ENCODE data around the gene PPFIBP2. TPM values are rescaled to one million over a fixed set of nuclear protein-coding genes. Genes with fewer than 3 reads are reported as not detected.

The PPFIBP2 gene
- total RNA-seq, 2 donors from 2014 or later = 9.6 to 11.0 TPM

DNA sequence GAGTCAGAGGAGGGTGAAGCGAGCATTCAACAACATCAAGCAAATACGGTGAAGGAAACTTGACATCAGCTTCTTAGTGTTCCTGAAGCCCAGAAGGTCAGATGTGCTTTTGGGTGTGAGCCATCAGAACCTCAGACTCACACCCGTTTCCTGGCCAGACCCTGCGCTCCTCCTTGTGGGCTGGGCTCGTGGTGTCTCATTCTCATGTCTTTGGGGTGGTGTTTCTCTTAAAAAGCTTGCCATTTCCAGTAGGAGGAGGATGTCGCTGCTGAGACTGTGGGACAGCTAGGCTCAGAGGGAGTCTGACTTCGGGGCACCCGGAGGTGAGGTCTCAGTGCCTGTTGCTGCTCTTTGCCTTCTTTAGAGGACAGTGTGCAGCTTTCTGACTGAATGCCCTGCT, 24.2 kb downstream of the PPFIBP2 start:
- Mint-ChIP-seq H3K4me3 (peak overlapping the region; percentile 79), H3K27ac (peak overlapping the region; percentile 44 to 72), H3K4me1 (ENCODE audit: low read depth in 2 of 2) (peaks cover 38 to 47% of the 10 kb centered on the region in 2 donors), H3K36me3 (no peaks in the 10 kb centered on the region), H3K9me3 (no peaks in the 10 kb centered on the region), H3K27me3 (peaks cover 0 to 9% of the 10 kb centered on the region in 2 donors)
- peak; percentile 77 to 90 for ATAC-seq
- no peak for DNase-seq (ENCODE audit: low spot score)

DNA sequence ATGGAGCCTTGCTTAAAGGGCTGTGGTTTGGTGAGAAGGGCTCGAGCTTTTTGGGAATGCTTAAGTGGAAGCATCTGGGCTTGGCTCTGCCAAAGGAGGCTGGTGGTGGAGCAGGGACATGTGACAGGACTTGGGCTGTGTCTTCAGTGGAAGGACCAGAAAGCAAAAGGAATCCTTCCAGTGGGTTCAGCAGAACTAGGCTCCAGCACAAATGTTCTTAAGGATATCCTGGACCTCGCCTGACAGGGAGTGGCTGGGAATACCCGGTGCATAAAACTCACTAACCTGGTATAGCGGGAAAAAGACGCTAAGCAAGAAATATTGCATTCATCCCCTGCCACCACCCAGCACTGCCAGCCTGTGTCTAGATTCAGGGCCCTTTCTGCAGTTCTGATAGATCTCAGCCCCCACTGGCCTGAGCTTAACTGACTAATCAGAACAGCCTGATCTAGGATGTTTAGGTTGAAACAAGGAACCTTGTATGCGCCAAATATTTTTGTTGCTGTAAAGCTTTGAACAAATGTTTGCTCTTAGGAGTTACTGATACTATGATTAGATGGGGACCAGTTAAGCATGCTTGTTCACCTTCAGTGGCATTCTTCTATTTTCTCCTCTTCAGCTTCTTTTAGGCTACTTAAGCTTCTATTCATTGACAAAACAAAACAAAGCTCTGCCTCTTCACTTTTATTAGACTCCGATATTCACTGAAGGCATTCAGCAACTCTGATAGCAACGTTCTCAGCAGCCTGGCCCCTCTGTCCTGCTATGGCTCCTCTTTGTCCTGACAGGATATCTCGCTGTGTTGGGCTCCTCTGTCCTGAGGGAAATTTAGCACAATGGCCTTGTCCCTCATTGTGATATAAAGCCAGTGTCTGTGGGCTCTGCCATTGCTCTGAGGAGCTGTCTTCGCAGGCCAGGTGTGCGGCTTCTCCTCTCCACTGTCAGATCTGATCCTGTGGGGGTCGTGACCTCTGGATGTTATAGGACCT, 25.0 kb downstream of the PPFIBP2 start:
- H3K4me1 Mint-ChIP-seq (ENCODE audit: low read depth in 2 of 2) = peaks cover 34 to 43% of the 10 kb centered on the region in 2 donors
- no peak for ATAC-seq
- no peak for DNase-seq (ENCODE audit: low spot score)
- H3K36me3 Mint-ChIP-seq = no peaks in the 10 kb centered on the region
- peak overlapping the region; percentile 44 to 72 for H3K27ac Mint-ChIP-seq
- H3K27me3 Mint-ChIP-seq = peaks cover 0 to 9% of the 10 kb centered on the region in 2 donors
- H3K4me3 Mint-ChIP-seq = peak overlapping the region; percentile 79
- no peaks in the 10 kb centered on the region for H3K9me3 Mint-ChIP-seq

DNA sequence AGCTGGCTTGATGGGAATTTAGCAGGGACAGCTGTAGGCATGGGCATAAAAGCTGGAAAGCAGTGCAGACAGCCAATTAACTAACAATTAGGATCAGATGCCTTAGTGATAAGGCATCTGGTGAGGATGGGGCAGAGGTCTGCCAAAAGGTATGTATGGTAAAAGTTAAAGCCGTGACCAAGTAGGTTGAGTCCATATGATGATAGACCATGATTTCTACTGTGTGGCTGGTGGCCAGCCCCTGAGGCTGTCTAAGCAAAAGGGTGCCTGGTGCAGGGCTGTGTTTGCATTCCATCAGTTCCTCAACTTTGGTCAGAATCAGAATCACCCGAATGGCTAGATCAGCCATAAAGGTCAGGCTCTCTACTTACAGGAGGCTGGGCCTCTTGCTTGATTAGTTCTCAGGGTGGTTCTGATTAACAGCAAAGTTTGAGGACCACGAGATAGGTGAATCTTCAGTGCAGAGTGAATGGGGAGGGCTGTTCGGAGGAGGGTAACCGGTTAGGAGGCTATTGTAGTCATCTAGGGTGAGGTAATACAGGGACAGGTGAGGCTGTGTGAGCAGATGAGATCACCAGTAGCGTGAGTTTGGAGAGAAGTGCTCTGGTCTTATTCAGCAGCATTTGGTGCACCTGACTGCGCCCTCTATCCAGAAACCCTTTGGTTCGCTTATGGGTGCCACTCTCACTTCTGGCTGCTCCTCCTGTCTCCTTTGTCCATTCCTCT, 27.2 kb downstream of the PPFIBP2 start:
- DNase-seq (ENCODE audit: low spot score) (no peak), ATAC-seq (no peak)
- Mint-ChIP-seq H3K4me1 (ENCODE audit: low read depth in 2 of 2) (peaks cover 33 to 39% of the 10 kb centered on the region in 2 donors), H3K36me3 (no peaks in the 10 kb centered on the region), H3K9me3 (no peaks in the 10 kb centered on the region), H3K27ac (peak overlapping the region in 1 of 2 donors; percentile 49), H3K27me3 (peaks cover 0 to 11% of the 10 kb centered on the region in 2 donors), H3K4me3 (no peak overlapping the region)

DNA sequence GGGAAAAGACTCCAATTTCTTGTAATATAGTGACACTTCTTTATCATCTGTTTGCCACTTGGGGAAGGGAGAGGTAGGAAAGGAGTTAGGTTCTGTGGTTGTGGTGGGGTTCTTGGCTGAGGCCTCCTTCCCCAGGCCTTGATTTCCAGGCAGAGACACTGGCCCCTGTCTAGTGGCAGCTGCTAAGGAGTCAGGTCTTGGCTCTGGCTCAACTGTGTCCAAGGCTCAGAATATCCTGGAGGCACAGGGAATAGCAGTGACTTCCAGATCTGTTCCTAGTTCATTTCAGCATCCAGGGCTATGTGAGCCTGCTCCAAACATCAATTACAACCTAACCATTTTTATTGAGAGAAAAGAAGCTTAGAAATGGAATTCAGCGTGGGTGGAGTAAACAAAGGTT, 29.5 kb downstream of the PPFIBP2 start:
- H3K4me3 Mint-ChIP-seq = no peak overlapping the region
- H3K4me1 Mint-ChIP-seq (ENCODE audit: low read depth in 2 of 2) = peaks cover 13 to 19% of the 10 kb centered on the region in 2 donors
- no peaks in the 10 kb centered on the region for H3K36me3 Mint-ChIP-seq
- DNase-seq (ENCODE audit: low spot score) (no peak), ATAC-seq (no peak)
- H3K27ac Mint-ChIP-seq = no peak overlapping the region
- peaks cover 0 to 2% of the 10 kb centered on the region in 2 donors for H3K27me3 Mint-ChIP-seq
- no peaks in the 10 kb centered on the region for H3K9me3 Mint-ChIP-seq

DNA sequence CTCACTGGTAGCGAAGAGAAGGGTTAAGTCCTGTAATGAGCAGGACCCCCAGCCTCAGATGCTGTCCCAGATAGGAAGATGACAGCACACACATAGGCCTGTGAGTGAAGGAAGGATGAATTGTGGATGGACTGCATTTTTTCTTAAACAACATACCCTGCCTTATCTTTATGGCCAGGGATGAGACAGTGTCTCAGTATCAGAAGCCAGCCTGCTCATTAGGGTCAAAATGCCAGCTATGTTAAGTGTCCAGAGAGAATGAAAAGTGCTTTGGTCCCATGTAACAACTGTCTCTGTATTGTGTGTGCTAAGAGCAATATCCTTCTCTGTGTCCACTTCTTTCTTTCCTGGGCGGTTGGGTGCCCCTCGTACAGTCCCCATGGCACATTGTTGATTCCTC, 30.2 kb downstream of the PPFIBP2 start:
- Mint-ChIP-seq H3K4me1 (ENCODE audit: low read depth in 2 of 2) (peaks cover 9 to 13% of the 10 kb centered on the region in 2 donors), H3K27me3 (peaks cover 0 to 2% of the 10 kb centered on the region in 2 donors), H3K9me3 (no peaks in the 10 kb centered on the region), H3K4me3 (no peak overlapping the region), H3K27ac (no peak overlapping the region), H3K36me3 (no peaks in the 10 kb centered on the region)
- no peak for ATAC-seq
- DNase-seq (ENCODE audit: low spot score) = no peak

DNA sequence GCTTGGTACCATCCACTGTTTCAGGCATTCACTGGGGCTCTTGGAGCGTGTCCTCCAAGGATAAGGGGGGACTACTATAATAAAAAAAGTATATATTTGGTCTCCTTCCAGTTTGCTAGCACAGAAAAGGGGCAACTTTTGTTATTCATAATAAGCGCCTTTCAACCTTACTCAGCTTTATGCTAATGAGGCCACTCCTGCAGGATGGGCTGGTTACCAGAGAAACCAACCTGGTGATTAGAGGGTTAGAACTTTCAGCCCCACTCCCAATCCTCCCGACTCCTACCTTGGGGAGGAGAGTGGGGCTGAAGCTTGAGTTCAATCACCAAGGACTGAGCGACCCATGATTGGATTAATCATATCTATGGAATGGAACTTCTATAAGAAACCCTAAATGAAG, 31.8 kb downstream of the PPFIBP2 start:
- no peak overlapping the region for H3K4me3 Mint-ChIP-seq

DNA sequence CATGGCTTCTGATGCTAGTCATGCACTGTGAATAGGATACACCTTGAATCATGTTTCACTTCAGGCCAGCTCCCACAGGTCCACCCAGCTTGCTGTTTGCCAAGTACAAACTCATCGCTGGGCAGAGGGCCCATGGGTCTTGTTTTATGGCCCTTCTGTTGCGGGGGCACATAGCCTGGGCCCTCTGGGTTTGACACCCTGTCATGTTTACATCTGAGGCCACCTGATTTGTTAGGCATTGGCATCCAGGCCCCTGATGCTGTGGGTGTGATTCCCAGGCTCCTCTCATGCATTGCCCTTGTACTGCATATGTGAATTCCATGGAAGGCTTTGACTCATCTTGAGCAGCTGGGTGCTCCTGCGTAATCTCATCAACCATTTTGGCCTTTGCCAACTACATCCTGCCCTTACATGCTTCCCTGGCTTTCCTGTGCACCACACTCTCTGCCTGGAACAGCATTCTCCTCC, 32.6 kb downstream of the PPFIBP2 start:
- Mint-ChIP-seq H3K27me3 (peaks cover 0 to 2% of the 10 kb centered on the region in 2 donors), H3K9me3 (no peaks in the 10 kb centered on the region), H3K27ac (no peak overlapping the region), H3K36me3 (no peaks in the 10 kb centered on the region), H3K4me1 (ENCODE audit: low read depth in 2 of 2) (no peaks in the 10 kb centered on the region), H3K4me3 (no peak overlapping the region)
- no peak for DNase-seq (ENCODE audit: low spot score)
- no peak for ATAC-seq

More for the DNA sequence above, 31.8 kb downstream of the PPFIBP2 start:
- no peak for DNase-seq (ENCODE audit: low spot score)
- Mint-ChIP-seq H3K4me1 (ENCODE audit: low read depth in 2 of 2) (no peaks in the 10 kb centered on the region), H3K27ac (no peak overlapping the region), H3K36me3 (no peaks in the 10 kb centered on the region), H3K9me3 (no peaks in the 10 kb centered on the region), H3K27me3 (peaks cover 0 to 2% of the 10 kb centered on the region in 2 donors)
- ATAC-seq = no peak

DNA sequence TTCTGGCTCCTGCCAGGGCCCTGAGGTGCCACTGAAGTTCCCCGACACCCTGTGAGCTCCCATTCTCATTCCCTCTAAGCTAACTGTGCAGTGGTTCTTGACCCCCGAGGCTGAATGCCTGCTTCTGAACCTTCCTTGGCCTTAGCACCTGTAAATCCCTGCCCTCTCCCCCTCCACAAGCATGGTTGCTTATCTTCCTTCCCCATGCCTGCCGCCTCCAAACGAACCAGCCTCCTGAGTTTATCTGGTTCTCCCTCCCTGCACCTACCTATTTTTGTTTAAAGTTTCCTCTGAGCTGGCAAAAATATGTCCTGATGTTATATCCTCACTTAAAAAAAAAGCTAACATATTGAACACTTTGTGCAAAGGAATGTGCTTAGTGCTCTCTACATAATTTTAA, 33.9 kb downstream of the PPFIBP2 start:
- Mint-ChIP-seq H3K36me3 (no peaks in the 10 kb centered on the region), H3K27me3 (peaks cover 0 to 2% of the 10 kb centered on the region in 2 donors), H3K4me3 (no peak overlapping the region), H3K4me1 (ENCODE audit: low read depth in 2 of 2) (no peaks in the 10 kb centered on the region), H3K27ac (no peak overlapping the region), H3K9me3 (no peaks in the 10 kb centered on the region)
- no peak for ATAC-seq
- no peak for DNase-seq (ENCODE audit: low spot score)

DNA sequence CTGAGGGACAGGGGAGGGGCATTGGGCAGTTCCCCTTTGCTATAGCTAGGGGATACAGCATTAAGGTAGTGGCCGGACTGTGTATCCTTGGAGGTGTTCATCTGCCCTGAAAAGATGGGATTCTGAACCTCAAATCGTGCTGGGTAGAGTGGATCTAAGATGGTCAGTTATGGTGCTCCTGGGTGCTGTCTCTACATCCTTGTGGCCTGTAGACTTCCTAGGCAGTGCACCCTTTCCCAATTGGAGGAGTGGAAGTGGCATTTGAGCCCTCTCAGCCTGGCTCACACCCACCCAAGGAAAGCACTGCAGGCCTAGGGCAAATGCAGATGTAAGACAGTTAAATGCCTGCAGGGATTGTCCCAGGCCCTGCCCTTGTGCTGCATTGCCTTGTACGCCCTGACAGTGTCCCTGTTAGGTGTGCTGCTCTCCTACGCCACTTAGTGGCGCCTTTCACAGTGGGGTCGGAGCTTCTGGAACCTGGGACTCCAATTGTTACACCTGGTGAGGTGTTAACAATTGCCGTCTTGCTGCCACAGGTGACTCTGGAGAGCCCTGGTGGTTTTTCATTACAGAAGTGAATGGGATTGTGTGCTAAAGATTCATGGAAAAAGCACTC, 35.0 kb downstream of the PPFIBP2 start:
- no peak overlapping the region for H3K27ac Mint-ChIP-seq
- no peaks in the 10 kb centered on the region for H3K36me3 Mint-ChIP-seq
- H3K9me3 Mint-ChIP-seq = no peaks in the 10 kb centered on the region
- H3K27me3 Mint-ChIP-seq = peaks cover 0 to 2% of the 10 kb centered on the region in 2 donors
- no peaks in the 10 kb centered on the region for H3K4me1 Mint-ChIP-seq (ENCODE audit: low read depth in 2 of 2)
- H3K4me3 Mint-ChIP-seq = no peak overlapping the region
- ATAC-seq (no peak), DNase-seq (ENCODE audit: low spot score) (no peak)

DNA sequence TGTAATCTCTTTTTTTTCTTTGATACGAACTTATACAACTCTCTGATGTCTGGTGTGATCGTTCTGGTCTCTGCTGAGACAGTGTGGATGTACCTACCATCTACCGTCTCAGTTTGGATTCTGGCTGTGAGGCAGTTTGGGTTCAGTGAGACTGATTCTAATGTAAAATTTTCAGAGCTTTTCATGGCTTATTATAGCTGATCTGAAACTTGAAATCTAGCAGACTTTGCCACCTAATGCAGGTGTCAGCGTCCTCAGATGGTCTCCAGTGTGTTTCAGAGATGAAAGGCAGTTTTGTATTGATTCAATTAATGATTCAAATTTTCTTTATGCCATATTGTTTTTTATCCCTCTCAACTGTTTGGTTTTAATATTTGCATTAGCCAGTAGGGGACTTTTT, 35.9 kb downstream of the PPFIBP2 start:
- Mint-ChIP-seq H3K27ac (no peak overlapping the region), H3K4me3 (no peak overlapping the region), H3K9me3 (no peaks in the 10 kb centered on the region), H3K36me3 (no peaks in the 10 kb centered on the region), H3K4me1 (ENCODE audit: low read depth in 2 of 2) (no peaks in the 10 kb centered on the region), H3K27me3 (peaks cover 0 to 2% of the 10 kb centered on the region in 2 donors)
- DNase-seq (ENCODE audit: low spot score) (no peak), ATAC-seq (no peak)

DNA sequence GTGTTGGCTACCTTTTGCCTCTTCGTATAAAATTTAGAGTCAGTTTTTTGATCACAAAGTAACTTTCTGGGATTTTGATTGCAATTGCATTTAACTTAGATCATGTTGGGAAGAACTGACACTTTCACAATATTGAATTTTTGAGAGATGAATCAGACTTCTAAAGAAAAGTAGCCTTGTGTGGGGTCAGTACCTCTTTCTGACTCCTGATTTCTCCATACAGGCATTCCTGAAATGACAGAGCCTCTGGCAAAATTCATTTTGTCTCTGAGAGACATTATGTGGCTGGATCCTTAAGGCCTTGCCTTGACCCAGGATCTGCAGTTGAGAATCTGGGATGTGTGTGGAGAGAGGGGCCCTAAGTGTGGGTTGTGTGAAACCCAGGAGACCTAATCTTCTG, 37.8 kb downstream of the PPFIBP2 start:
- Mint-ChIP-seq H3K9me3 (no peaks in the 10 kb centered on the region), H3K27me3 (peaks cover 0 to 2% of the 10 kb centered on the region in 2 donors), H3K4me1 (ENCODE audit: low read depth in 2 of 2) (no peaks in the 10 kb centered on the region), H3K4me3 (no peak overlapping the region), H3K36me3 (no peaks in the 10 kb centered on the region), H3K27ac (no peak overlapping the region)
- DNase-seq (ENCODE audit: low spot score) (no peak), ATAC-seq (no peak)

DNA sequence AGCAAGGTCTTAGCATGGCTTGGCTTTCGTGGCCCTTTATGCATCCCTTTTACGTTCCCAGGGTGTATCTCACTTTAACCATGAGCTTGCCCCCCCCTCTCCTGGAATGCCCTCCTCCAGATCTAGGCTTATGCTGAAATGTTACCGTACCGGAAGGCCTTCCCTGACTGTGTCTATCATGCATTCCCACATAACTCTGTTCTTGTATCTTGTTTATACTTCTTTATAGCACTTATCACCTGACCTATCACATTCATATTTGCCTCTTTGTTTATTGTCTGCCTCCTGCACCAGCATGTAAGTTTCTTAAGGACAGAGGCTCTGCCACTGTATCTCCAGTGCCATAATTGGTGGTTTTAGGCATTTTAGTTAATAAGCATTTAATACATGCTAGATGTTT, 38.9 kb downstream of the PPFIBP2 start:
- H3K4me1 Mint-ChIP-seq (ENCODE audit: low read depth in 2 of 2) = no peaks in the 10 kb centered on the region
- peaks cover 0 to 5% of the 10 kb centered on the region in 2 donors for H3K27me3 Mint-ChIP-seq
- no peaks in the 10 kb centered on the region for H3K9me3 Mint-ChIP-seq
- H3K36me3 Mint-ChIP-seq = no peaks in the 10 kb centered on the region
- no peak for DNase-seq (ENCODE audit: low spot score)
- no peak overlapping the region for H3K27ac Mint-ChIP-seq
- ATAC-seq = no peak
- H3K4me3 Mint-ChIP-seq = no peak overlapping the region

DNA sequence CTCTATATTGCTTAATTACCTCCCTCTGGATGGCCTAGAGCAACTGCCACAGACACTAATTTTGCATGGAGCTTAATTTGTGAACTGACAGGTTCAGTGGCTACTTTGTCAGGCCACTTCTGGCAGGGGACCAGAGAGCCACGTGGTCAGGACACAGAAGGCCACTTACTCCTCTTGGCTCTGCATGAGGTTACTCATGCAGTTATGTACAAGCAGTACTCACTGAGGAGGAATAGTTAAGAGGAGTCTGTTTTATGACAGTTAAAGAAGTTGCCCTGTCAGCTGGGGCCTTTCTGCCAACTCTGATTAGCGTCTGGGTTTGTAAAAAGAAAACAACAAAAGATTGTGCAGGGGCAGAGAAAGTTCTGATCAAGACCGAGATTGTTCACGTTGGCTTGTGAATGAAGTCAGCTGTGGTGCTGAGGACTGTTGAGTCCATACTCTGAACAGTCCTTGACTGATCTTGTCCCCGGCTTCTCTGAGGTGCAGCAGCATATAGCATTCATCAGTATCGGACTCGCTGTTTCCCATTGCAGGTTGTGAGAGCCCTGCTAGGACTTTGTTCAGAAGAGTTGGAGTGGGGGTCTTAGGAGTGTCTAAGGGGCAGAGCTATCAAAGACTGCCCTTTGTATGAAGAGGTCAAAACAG, 41.4 kb downstream of the PPFIBP2 start:
- peak in 1 of 2 donors; percentile 45 for ATAC-seq

More for the DNA sequence above, 41.4 kb downstream of the PPFIBP2 start:
- H3K4me3 Mint-ChIP-seq = no peak overlapping the region
- no peaks in the 10 kb centered on the region for H3K36me3 Mint-ChIP-seq
- no peak for DNase-seq (ENCODE audit: low spot score)
- H3K27ac Mint-ChIP-seq = no peak overlapping the region
- H3K27me3 Mint-ChIP-seq = peaks cover 0 to 5% of the 10 kb centered on the region in 2 donors
- no peaks in the 10 kb centered on the region for H3K9me3 Mint-ChIP-seq
- peaks cover 0 to 3% of the 10 kb centered on the region in 2 donors for H3K4me1 Mint-ChIP-seq (ENCODE audit: low read depth in 2 of 2)

All from natural killer cell treated with Interleukin-12 subunit alpha and Interleukin-12 subunit beta and Interleukin-15 and Interleukin-18, amount 100 ng/mL, for 72 hours (primary cell).